Measurements from ENCODE around the gene ELK3. TPM values are rescaled to one million over a fixed set of nuclear protein-coding genes. Genes with fewer than 3 reads are reported as not detected.

The ELK3 gene
- total and polyA plus RNA-seq, 2 of the 13 experiments (the other 11 are each of a cell fraction or from before 2014, with no cell fraction given) = 2.9 to 3.2 TPM

- Histone ChIP-seq H4K20me1 (ENCODE audit: insufficient read depth, low read length) (no peaks in the 10 kb centered on the region), H3K4me1 (ENCODE audit: insufficient read depth, low read length) (no peaks in the 10 kb centered on the region), H3K79me2 (ENCODE audit: insufficient read depth, low read length) (no peaks in the 10 kb centered on the region), H3K4me2 (ENCODE audit: low read depth, low read length) (no peak overlapping the region), H2AFZ (ENCODE audit: low read length) (no peak overlapping the region), H3K27ac (ENCODE audit: extremely low read length, insufficient read depth, low read length) (no peak overlapping the region), H3K4me3 (replicated peaks in 1 of 3; ENCODE audit: insufficient read depth in 1 of 3, low read depth in 2 of 3, low read length in 3 of 3) (no peak overlapping the region), H3K9me3 (ENCODE audit: low read length) (no peaks in the 10 kb centered on the region), H3K9ac (ENCODE audit: insufficient read depth, low read depth, low read length) (no peak overlapping the region), H3K27me3 (ENCODE audit: control insufficient read depth in 1 of 2, insufficient read depth in 2 of 2, low read length in 2 of 2) (peaks cover 2 to 3% of the 10 kb centered on the region in 2 experiments; a peak in 2 of 5 replicates), H3K36me3 (replicated peaks in 1 of 2; ENCODE audit: control insufficient read depth in 1 of 2, insufficient read depth in 2 of 2, low read length in 2 of 2) (no peaks in the 10 kb centered on the region)
- ATAC-seq (no peak), FAIRE-seq (no peak), DNase-seq (ENCODE audit: low spot score) (no peak)
- 9% methylated on average over 7 of the region's 7 CpGs for WGBS (ENCODE audit: low lambda C conversion rate)
- CTCF ChIA-PET (ENCODE audit: low intra/inter-chr PET ratio, low total read pairs) = no interaction called here
- TF ChIP-seq CTCF (CRISPR knock-in tag; IDR thresholded peaks at IDR 0.05) = no peak
- TF ChIP-seq LBX2 (CRISPR knock-in tag; IDR thresholded peaks at IDR 0.05; ENCODE audit: borderline replicate concordance) = no peak
- no peak for TF ChIP-seq TOE1 (CRISPR knock-in tag; IDR thresholded peaks at IDR 0.05)
- TF ChIP-seq ZNF234 (CRISPR knock-in tag; conservative IDR thresholded peaks at IDR 0.05) = no peak
- TF ChIP-seq SAFB2 (CRISPR knock-in tag; IDR thresholded peaks at IDR 0.05; ENCODE audit: borderline replicate concordance, low read depth) = no peak
- no peak for TF ChIP-seq NFE2L1 (CRISPR knock-in tag; IDR thresholded peaks at IDR 0.05; ENCODE audit: borderline replicate concordance)
- no peak for TF ChIP-seq NBN (conservative IDR thresholded peaks at IDR 0.05)
- no peak for TF ChIP-seq ZNF350 (CRISPR knock-in tag; IDR thresholded peaks at IDR 0.05; ENCODE audit: borderline replicate concordance, low read depth)
- no peak for TF ChIP-seq MED1 (CRISPR knock-in tag; IDR thresholded peaks at IDR 0.05)
- TF ChIP-seq DBP (CRISPR knock-in tag; IDR thresholded peaks at IDR 0.05; ENCODE audit: not compliant biosample characterization) = no peak
- no TSS peak for BruUV-seq (replicated peaks)
- POLR2A ChIA-PET = no interaction called here
- intact Hi-C loops (cut with micrococcal nuclease; ENCODE audit: unreplicated experiment) (no loop called here), in situ Hi-C loops (cut with HindIII; ENCODE audit: extremely low pct_ligation_motif_present, low pct_unique_long_range_greater_than_20kb) (no loop called here)
Observed at GRCh38 chr12:96155781-96156180, 38.4 kb upstream of the ELK3 start.

Measured in HepG2 (cell line).